ENCODE data around the gene GRB2. TPM values are rescaled to one million over a fixed set of nuclear protein-coding genes. Genes with fewer than 3 reads are reported as not detected.
"Not testable (repeated sequence)": the region's sequence is repeated elsewhere in the genome, so short reads cannot be mapped to it uniquely, and the experiment has no call there.

Gene GRB2
- total RNA-seq, 1 donor from 2014 or later, result 125 TPM

DNA sequence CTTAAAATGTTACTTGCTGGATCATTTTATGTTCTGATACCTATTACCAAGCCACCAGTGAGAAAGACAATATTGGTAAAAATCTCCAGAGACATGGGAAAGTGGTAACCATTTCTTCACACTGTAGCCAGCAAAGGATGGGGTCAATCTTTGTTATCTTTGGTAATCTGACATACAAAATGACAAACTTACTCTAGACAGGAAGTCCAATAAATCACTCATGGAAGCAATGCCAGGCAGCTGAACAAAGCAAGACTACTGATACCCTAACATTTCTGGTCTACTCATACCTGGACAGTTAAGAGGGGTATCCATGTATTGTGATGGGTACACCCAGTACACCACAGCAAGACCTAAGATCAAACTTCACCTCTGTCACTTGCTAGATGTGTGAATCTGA is 19.0 kb downstream of the GRB2 start:
- DNase-seq, result no peak

DNA sequence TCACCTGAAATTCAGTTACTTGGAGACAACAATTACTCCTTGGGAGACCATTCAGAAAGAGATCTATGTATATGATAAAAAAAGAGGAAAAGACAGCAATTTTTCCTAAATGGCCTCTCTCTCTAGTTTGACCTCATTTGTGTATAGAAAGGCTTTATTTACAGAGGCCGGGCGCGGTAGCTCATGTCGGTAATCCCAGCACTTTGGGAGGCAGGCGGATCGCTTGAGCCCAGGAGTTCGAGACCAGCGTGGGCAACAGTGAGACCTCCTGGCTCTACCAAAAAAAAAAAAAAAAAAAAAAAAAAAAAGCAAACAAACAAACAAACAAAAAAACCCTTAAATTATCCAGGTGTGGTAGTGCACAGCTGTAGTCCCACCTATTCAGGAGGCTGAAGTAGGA is 20.7 kb downstream of the GRB2 start:
- DNase-seq, result no peak

- DNase-seq, result no peak
Observed at GRCh38 chr17:75383842-75384195, 21.7 kb downstream of the GRB2 start.

- DNase-seq, result no peak
Observed at GRCh38 chr17:75380750-75381149, 24.7 kb downstream of the GRB2 start.

DNA sequence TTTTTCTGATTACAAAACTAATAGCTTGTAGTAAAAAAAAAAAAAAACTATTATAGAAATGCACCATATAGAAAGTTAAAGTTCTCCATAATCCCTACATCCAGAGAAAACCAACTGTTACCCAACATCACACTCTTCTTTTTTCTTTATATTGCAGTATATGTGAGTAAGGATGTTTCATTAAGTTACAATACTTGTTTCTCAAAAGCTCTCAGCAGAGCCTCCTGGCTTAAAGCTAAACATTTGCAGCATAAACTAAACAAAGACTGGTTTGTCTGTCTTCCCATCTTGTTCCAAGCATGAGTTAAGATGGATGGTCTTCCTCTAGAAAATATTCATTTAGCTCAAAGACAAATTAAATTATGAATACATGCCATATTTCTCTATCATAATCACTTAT is 25.2 kb downstream of the GRB2 start:
- DNase-seq, result no peak

GRCh38 chr17:75379426-75379825 is 26.1 kb downstream of the GRB2 start:
- not testable (repeated sequence) for DNase-seq

GRCh38 chr17:75373280-75373679 is 32.2 kb downstream of the GRB2 start:
- DNase-seq, result no peak

GRCh38 chr17:75371981-75372380 is 33.5 kb downstream of the GRB2 start:
- DNase-seq, result no peak

DNA sequence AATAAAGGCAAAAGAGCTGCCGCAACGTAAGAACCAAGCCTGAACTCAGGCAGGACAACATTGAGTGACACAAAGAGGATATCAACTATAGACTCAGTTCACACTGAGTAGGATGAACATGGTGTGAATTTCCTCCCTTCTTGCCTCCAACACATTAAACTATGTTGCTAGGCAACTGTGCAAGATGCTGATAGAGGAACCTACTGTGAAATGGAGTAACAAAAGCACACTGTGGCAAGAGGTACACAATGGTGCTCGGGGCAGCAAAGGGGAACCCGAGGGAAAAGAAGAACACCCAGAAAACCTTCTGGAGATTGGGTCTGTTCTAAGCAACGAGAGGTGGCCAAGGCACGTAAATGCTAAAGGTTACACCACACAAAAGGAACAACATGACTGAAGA is 34.1 kb downstream of the GRB2 start:
- no peak for DNase-seq

DNA sequence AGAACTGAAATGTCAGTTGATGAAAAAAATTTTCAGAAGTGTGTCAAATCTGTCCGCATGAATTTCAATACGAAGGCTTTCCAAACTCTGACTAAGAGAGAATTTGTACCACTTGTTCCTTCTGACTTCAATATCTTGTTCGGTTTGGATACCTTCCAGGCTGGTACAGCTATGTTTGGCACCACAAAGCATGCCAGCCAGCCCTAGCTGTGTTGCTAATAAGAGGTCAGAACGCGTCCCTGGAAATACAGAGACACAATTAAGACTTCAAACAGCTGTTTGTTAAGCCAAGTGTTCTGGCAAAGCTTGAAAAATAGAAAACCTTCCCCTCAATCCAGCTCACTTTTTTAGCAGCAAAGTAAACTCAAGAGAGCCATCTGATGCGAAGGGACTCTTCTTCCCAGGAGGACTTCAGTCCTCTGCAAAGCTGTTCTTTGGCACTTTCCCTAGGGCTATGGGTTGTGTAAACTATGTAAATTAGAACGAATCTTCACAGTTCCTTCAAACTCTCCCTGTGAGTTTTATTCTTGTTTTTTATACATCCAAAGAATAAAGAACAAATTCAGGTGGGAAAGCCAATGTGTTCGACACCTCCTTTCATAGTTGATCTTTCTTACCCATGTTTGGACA is 35.1 kb downstream of the GRB2 start:
- DNase-seq, result no peak

- DNase-seq, result not testable (repeated sequence)
Observed at GRCh38 chr17:75367838-75368789, 37.4 kb downstream of the GRB2 start.

DNA sequence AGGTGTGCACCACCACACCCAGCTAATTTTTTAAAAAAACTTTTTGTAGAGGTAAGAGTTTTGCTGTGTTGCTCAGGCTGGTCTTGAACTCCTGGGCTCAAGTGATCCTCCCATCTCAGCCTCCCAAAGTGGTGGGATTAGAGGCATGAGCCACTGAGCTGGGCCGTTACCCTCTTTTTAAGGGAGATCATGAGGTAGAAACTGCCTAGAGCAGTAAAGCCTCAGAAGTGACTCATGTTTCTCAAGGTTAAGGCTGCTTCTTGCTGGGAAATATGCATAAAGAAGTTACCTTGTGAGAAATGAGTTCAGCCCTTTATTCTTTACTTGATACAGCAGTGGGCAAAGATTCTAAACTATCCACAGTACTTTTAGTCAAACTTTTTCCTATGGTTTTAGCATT is 38.2 kb downstream of the GRB2 start:
- no peak for DNase-seq

DNA sequence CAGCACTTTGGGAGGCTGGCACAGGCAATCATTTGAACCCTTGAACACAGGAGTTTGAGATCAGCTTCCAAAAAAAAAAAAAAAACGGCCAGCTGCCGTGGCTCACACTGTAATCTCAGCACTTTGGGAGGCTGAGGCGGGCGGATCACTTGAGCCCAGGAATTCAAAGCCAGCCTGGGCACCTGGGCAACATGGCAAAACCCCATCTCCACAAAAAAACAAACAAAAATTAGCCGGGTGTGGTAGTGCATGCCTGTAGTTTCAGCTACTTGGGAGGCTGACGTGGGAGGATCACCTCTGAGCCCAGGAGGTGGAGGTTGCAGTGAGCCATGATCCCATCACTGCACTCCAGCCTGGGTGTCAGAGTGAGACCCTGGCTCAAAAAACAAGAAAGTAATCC is 39.0 kb downstream of the GRB2 start:
- no peak for DNase-seq

DNA sequence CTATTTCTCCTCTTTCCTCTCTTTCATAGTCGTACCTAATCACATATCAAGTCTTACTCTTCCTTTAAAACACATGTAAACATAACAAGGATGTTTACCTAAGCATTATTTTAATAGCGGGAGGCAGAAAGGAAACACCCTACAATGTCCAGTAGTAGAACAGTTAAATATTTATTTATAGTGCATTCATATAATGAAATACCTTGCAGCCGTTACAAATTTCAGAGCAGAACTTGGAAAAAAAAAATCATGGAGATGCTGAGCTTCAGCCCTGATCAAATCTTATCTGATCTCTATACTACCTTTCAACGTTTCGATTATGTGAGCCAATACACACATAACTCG is 39.6 kb downstream of the GRB2 start:
- DNase-seq, result no peak

GRCh38 chr17:75365009-75365930 is 40.2 kb downstream of the GRB2 start:
- no peak for DNase-seq

DNA sequence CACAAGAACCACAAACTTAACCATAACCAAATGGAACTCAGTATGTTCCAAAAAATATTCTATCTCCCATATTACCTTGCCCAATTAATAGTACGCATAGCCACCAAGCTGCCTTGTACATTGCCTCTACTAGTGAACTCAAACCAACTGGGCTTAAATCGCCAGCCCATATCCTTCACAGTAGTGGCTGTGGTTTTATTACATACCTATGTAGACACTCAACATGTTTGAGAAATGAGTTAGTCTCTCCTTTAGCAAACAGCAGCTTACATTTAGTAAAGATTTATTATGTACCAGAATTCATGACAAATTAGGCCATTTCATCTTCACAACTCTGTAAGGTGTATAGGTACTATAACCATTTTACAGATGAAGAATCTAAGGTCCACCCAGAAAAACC is 41.4 kb downstream of the GRB2 start:
- no peak for DNase-seq

GRCh38 chr17:75361996-75362395 is 43.5 kb downstream of the GRB2 start:
- DNase-seq, result no peak

DNA sequence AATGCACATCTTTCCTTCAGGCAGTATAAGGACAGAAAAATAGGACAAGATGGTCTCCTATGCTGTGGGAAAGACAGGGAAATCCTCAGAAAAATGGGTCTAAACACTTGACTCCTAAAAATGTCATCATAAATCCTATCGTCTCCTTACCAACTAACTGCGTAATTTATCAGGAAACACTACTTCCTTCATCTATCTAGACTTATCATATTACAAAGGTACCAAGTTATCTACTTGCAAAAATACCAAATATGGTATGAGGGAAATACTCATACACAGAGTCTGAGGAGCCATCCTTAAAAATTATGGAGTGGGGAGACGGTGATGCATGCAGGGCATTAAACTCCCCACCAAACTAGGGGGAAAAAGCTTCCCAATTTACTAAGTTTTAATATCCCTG is 44.1 kb downstream of the GRB2 start:
- no peak for DNase-seq

DNA sequence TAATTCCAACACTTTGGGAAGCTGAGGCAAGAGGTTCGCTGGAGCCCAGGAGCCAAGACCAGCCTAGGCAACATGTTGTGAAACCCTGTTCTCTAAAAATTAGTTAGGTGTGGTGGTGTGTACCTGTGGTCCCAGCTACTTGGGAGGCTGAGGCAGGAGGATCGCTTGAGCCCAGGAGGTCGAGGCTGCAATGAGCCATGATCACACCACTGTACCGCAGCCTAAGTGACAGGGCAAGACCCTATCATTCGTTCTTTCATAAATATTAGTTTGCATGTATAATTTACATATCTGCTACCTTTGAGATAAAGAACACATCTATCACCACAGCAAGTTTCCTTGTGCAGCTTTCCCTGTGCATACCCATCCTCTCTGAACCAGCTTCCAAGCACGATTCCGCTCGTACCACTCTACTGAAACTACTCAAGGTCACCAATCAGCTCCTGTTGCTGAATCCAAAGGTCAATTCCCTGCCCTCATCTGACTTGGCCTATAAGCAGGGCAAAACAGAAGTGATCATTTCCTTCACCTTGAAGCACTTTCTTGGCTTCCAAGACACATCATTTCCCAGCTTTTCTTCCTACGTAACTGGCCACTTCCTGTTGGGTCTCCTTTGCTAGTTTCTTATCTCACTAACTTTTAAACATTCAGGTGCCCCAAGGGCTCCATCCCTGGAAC is 49.1 kb downstream of the GRB2 start:
- no peak for DNase-seq

- no peak for DNase-seq
Observed at GRCh38 chr17:75353176-75353575, 52.3 kb downstream of the GRB2 start.

- no peak for DNase-seq
Observed at GRCh38 chr17:75352079-75352569, 53.4 kb downstream of the GRB2 start.

- DNase-seq, result no peak
Observed at GRCh38 chr17:75350706-75351105, 54.8 kb downstream of the GRB2 start.

All from occipital lobe (tissue), 2 donors.